GM18508 (cell line): ENCODE results near the gene LRPPRC.

Experiments used
- ATAC-seq: cut with Tn5 transposase; IDR thresholded peaks from one replicate; pipeline ENCODE4 v1.9.1; 2021; ENCODE audit warnings: moderate number of reproducible peaks; ENCODE audit not compliant: insufficient read depth, unreplicated experiment

LRPPRC gene

GRCh38 chr2:43837831-43838559, 157.8 kb downstream of the LRPPRC start:
- ATAC-seq = no peak

GRCh38 chr2:43837033-43837432, 158.8 kb downstream of the LRPPRC start:
- no peak for ATAC-seq
